HEK293 (cell line): ENCODE measurements around the gene ATG10.

Source experiments
- MYNN ChIP-seq: fragments of 450-650 bp; formaldehyde crosslinking; IDR thresholded peaks from 2 replicates; pipeline ENCODE4 v1.5.1; 2016; ENCODE audit warnings: missing biosample characterization, missing genetic modification characterization, borderline replicate concordance
- ZFP37 ChIP-seq: fragments of 450-650 bp; formaldehyde crosslinking; IDR thresholded peaks from 2 replicates; pipeline ENCODE4 v1.5.1; 2016; ENCODE audit warnings: missing biosample characterization, missing genetic modification characterization
- ZNF423 ChIP-seq: fragments of 450-650 bp; formaldehyde crosslinking; IDR thresholded peaks from 2 replicates; pipeline ENCODE4 v1.5.1; 2016; ENCODE audit warnings: missing biosample characterization, missing genetic modification characterization
- ZNF596 ChIP-seq: fragments of 450-650 bp; IDR thresholded peaks from 2 replicates; pipeline ENCODE4 v1.5.0; 2018; ENCODE audit warnings: missing biosample characterization, mild to moderate bottlenecking, missing genetic modification characterization, moderate library complexity
- ZNF660 ChIP-seq: fragments of 450-650 bp; IDR thresholded peaks from 2 replicates; pipeline ENCODE4 v1.5.1; 2018; ENCODE audit warnings: missing biosample characterization, mild to moderate bottlenecking, missing genetic modification characterization
- TF ChIP-seq, protein P1 (sequence below): fragments of 450-650 bp; formaldehyde crosslinking; IDR thresholded peaks from 2 replicates; pipeline ENCODE4 v1.5.1; 2016; ENCODE audit warnings: missing biosample characterization, missing genetic modification characterization
- TF ChIP-seq, protein P2 (sequence below): fragments of 450-650 bp; formaldehyde crosslinking; IDR thresholded peaks from 2 replicates; pipeline ENCODE4 v1.5.1; 2016; ENCODE audit warnings: missing biosample characterization, missing genetic modification characterization

DNA sequence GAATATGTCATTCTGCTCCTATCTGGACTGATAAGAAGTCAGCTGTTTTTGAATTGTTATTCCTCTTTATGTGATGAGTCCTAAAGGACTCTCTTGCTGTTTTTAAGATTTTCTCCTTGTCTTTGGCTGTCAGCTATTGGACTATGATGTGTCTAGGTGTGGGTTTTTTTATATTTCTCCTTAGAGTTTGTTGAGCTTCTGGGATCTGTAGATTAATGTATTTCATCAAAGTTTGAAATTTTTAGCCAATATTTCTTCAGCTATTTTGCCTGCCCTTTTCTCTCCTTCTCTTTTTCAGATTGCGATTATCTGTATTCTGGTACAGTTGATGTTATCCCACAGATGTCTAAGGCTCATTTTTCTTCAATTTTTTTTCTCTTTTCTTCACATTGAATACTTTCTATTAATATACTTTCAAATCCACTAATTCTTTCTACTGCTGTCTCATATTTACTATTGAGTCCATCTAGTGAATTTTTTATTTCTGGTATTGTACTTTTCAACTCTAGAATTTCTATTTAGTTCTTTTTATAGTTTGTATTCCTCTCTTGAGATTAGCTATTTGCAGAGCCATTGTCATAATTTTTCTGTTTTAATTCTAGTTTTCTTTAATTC is 275.2 kb downstream of the ATG10 start:
- TF ChIP-seq, protein P1, sequence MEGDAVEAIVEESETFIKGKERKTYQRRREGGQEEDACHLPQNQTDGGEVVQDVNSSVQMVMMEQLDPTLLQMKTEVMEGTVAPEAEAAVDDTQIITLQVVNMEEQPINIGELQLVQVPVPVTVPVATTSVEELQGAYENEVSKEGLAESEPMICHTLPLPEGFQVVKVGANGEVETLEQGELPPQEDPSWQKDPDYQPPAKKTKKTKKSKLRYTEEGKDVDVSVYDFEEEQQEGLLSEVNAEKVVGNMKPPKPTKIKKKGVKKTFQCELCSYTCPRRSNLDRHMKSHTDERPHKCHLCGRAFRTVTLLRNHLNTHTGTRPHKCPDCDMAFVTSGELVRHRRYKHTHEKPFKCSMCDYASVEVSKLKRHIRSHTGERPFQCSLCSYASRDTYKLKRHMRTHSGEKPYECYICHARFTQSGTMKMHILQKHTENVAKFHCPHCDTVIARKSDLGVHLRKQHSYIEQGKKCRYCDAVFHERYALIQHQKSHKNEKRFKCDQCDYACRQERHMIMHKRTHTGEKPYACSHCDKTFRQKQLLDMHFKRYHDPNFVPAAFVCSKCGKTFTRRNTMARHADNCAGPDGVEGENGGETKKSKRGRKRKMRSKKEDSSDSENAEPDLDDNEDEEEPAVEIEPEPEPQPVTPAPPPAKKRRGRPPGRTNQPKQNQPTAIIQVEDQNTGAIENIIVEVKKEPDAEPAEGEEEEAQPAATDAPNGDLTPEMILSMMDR (tag by site-specific recombination) = no peak
- TF ChIP-seq MYNN (tag by site-specific recombination) (no peak), ZNF660 (no peak), ZNF423 (tag by site-specific recombination) (no peak), ZNF596 (tag by site-specific recombination) (no peak), ZFP37 (tag by site-specific recombination) (no peak)
- TF ChIP-seq, protein P2, sequence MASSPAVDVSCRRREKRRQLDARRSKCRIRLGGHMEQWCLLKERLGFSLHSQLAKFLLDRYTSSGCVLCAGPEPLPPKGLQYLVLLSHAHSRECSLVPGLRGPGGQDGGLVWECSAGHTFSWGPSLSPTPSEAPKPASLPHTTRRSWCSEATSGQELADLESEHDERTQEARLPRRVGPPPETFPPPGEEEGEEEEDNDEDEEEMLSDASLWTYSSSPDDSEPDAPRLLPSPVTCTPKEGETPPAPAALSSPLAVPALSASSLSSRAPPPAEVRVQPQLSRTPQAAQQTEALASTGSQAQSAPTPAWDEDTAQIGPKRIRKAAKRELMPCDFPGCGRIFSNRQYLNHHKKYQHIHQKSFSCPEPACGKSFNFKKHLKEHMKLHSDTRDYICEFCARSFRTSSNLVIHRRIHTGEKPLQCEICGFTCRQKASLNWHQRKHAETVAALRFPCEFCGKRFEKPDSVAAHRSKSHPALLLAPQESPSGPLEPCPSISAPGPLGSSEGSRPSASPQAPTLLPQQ (tag by site-specific recombination) = no peak
